Right lobe of liver (tissue), 6 donors: ENCODE measurements around the gene ARG2. TPM values are rescaled to one million over a fixed set of nuclear protein-coding genes. Genes with fewer than 3 reads are reported as not detected.
"Not testable (repeated sequence)": the region's sequence is repeated elsewhere in the genome, so short reads cannot be mapped to it uniquely, and the experiment has no call there.

Experiments used
- ATAC-seq, 4 donors: fragments of 200-7000 bp; cut with Tn5 transposase; one replicate each; pipeline ENCODE4 v1.9.1; 2020; ENCODE audit warnings: mild to moderate bottlenecking in 4 of 4, moderate library complexity in 4 of 4
- DNase-seq, 3 donors: peaks; one replicate each; pipeline ENCODE4 v3.0.0-alpha.2; 2020
- H3K27ac ChIP-seq, 3 donors: fragments of 200-600 bp; one replicate each; pipeline ENCODE4 v1.8.0; 2022
- H3K27me3 ChIP-seq, 2 donors: fragments of 200-600 bp; one replicate each; pipeline ENCODE4 v1.8.0; 2022
- H3K36me3 ChIP-seq, 4 donors: fragments of 200-600 bp; sonication (generic) in 1 of 4; one replicate each; pipeline versions ENCODE4 v1.5.1 to v1.8.0; 2017 to 2022; ENCODE audit warnings: control low read depth in 1 of 4
- H3K4me1 ChIP-seq, 4 donors: fragments of 200-600 bp; sonication (generic) in 1 of 4; one replicate each; pipeline versions ENCODE4 v1.5.1 to v1.8.0; 2017 to 2022; ENCODE audit warnings: control low read depth in 1 of 4
- H3K4me3 ChIP-seq, 3 donors: fragments of 200-600 bp; one replicate each; pipeline ENCODE4 v1.8.0; 2022
- H3K9me3 ChIP-seq, 4 donors: fragments of 200-600 bp; sonication (generic) in 1 of 4; one replicate each; pipeline versions ENCODE4 v1.5.1 to v1.8.0; 2017 to 2022; ENCODE audit warnings: control low read depth in 1 of 4
- CTCF ChIP-seq, 4 donors: fragments of 200-600 bp in 3 of 4; fragments of 450-650 bp in 1 of 4; IDR thresholded peaks; one replicate each; pipeline versions ENCODE4 v1.5.1 to v1.8.0; 2016 to 2022; ENCODE audit warnings: antibody characterized with exemption in 4 of 4, mild to moderate bottlenecking in 2 of 4
- POLR2A ChIP-seq: fragments of 450-650 bp; IDR thresholded peaks from one replicate; pipeline ENCODE4 v1.6.1; 2017; ENCODE audit warnings: antibody characterized with exemption, mild to moderate bottlenecking
- WGBS: methylation state at CpG from one replicate; pipeline ENCODE4 v1.1.6; 2018; ENCODE audit warnings: low coverage, low lambda C conversion rate; ENCODE audit not compliant: insufficient coverage; ENCODE audit errors: missing lambda C conversion rate; 5-methylcytosine and 5-hydroxymethylcytosine counted together
- intact Hi-C, 2 donors: fragments of 100-400 bp; cut with DNase I; formaldehyde crosslinking; loops; one replicate each; pipeline versions ENCODE4 v1.11.2 to v1.14.1; 2022
- total RNA-seq, 6 experiments: library from RNA; depleted of rRNA in 2 of 6; stranded (reverse); fragments of >200 nt in 2 of 6; fragmentation: NEBNext Ultra II Directional in 3 of 6; extraction: Animal tissue kit (Norgen Biotek cat#: 25700) in 3 of 6; gene quantifications; one replicate each; pipeline versions ENCODE4 v1.1.0 to v1.2.4, GENCODE V29; 2016 to 2023
- donor health status: DM: no; HTN: yes; CAD: no.
- donor health status: DM: no; HTN: no; CAD: no.
- donor health status: DM: no; HTN: no; CAD: no.
- donor health status: DM: no; HTN: yes; CAD: no.
- donor health status: DM: no; HTN: yes; CAD: no.

The ARG2 gene
- total RNA-seq, 6 experiments from 2014 or later = 0.92 to 3.3 (median 1.7) TPM; not detected in 1

- Histone ChIP-seq H3K27ac (peak overlapping the region in 2 of 3 donors; percentile 45 to 61), H3K36me3 (peaks cover 0 to 21% (median 6%) of the 10 kb centered on the region in 4 donors), H3K27me3 (no peaks in the 10 kb centered on the region), H3K4me3 (no peak overlapping the region), H3K4me1 (peaks cover 0 to 14% (median 3%) of the 10 kb centered on the region in 4 donors), H3K9me3 (no peaks in the 10 kb centered on the region)
- intact Hi-C loops = loop anchor here in 1 of 2 donors (10.0 kb wide), 1 partner anchor 76 kb away; no protein-coding TSS in a partner anchor
- peak; percentile 44 to 57 (median 51) for ATAC-seq
- TF ChIP-seq POLR2A (no peak), CTCF (IDR thresholded peaks at IDR 0.05) (no peak)
- WGBS = 39% methylated on average over 2 of the region's 2 CpGs
- no peak for DNase-seq
Measured at GRCh38 chr14:67589204-67589770, 30.4 kb upstream of the ARG2 start.

- peaks cover 0 to 21% (median 6%) of the 10 kb centered on the region in 4 donors for H3K36me3 ChIP-seq
- WGBS = 22% methylated on average over 1 of the region's 1 CpG
- not testable (repeated sequence) for H3K27ac ChIP-seq
Measured at GRCh38 chr14:67593650-67594049, 26.1 kb upstream of the ARG2 start.

GRCh38 chr14:67595392-67595791 lies 24.3 kb upstream of the ARG2 start:
- no peak for TF ChIP-seq CTCF (IDR thresholded peaks at IDR 0.05)
- no peak for TF ChIP-seq POLR2A
- Histone ChIP-seq H3K4me1 (peaks cover 0 to 7% (median 2%) of the 10 kb centered on the region in 4 donors), H3K9me3 (no peaks in the 10 kb centered on the region), H3K36me3 (peaks cover 0 to 21% (median 6%) of the 10 kb centered on the region in 4 donors), H3K4me3 (no peak overlapping the region), H3K27ac (no peak overlapping the region), H3K27me3 (no peaks in the 10 kb centered on the region)
- DNase-seq (no peak), ATAC-seq (no peak)
- intact Hi-C loops = no loop called here
- 80% methylated on average over 1 of the region's 2 CpGs for WGBS

More at GRCh38 chr14:67593650-67594049, 26.1 kb upstream of the ARG2 start:
- H3K9me3 ChIP-seq, DNase-seq, H3K27me3 ChIP-seq, H3K4me3 ChIP-seq, intact Hi-C loops: not testable (repeated sequence)
- peak in 3 of 4 donors; percentile 28 to 54 (median 43) for ATAC-seq
- peaks cover 0 to 14% (median 5%) of the 10 kb centered on the region in 4 donors for H3K4me1 ChIP-seq

- TF ChIP-seq POLR2A (peak; percentile 94), CTCF (IDR thresholded peaks at IDR 0.05) (peak; percentile 45 to 55 (median 50))
- 9% methylated on average over 19 of the region's 77 CpGs for WGBS
Measured at GRCh38 chr14:67599698-67600561, 19.8 kb upstream of the ARG2 start, which contains the start of gene PIGH. Gene PIGH, minus strand, starts transcription at chr14:67600268. Its CDS starts 65 bp downstream, at chr14:67600203.

GRCh38 chr14:67600562-67600974 lies 19.2 kb upstream of the ARG2 start:
- H3K9me3 ChIP-seq, DNase-seq, H3K27me3 ChIP-seq, intact Hi-C loops, H3K4me1 ChIP-seq, ATAC-seq, H3K36me3 ChIP-seq: not testable (repeated sequence)
- Histone ChIP-seq H3K27ac (peak overlapping the region; percentile 82 to 95 (median 86)), H3K4me3 (peak overlapping the region; percentile 83 to 97 (median 93))
- 87% methylated on average over 5 of the region's 21 CpGs for WGBS

More at GRCh38 chr14:67599698-67600561, 19.8 kb upstream of the ARG2 start, which contains the start of gene PIGH:
- Histone ChIP-seq H3K4me3 (peak within 1 kb of the TSS; percentile 83 to 97 (median 93)), H3K9me3 (no peaks in the 10 kb centered on the region), H3K4me1 (peaks cover 0 to 7% (median 2%) of the 10 kb centered on the region in 4 donors), H3K36me3 (no peaks in the 10 kb centered on the region), H3K27ac (peak within 1 kb of the TSS; percentile 82 to 95 (median 86)), H3K27me3 (no peaks in the 10 kb centered on the region)
- ATAC-seq (peak; percentile 98), DNase-seq (peak; percentile 92 to 93 (median 92))
- intact Hi-C loops = no loop called here
